Measurements from ENCODE around the gene SLC12A5.

The SLC12A5 gene

GRCh38 chr20:46056970-46057855, 28.2 kb downstream of the SLC12A5 start:
- no peak for DNase-seq

DNA sequence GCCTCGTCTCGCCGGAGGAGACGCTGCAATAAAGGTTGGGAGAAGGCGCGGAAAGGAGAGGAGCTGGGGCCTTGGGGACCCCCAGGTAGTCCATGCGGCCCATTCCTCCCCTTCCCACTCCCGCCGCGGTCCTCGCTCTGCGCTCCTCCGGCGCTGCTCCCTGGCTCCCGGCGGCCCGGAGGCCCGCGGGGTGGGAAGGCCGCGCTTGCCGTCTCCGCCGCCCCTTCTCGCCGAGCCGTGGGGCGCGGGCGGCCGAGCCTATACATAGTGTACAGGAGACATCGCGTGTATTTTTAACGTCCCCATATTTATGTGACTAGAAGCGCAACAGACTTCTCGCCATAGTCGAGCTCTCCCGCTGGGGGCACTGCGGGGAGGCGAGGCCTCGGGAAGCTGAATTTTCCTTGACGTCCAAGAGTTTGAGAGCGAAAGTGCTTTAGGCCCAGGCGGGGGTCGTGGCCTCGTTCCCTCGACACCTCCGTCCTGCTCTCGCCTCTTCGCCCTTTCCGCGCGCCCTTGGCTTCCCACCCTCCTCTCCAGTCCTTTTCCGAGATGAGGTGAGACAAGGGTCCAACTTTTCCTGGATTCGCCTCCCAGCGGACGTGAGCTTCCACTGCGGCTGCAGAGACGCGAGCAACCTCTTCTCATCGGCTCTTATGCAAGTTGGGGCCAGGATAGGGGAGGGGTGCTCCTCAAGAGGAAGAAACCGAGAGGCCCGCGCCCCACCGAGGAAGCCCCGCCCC, 29.0 kb downstream of the SLC12A5 start:
- DNase-seq = no peak

DNA sequence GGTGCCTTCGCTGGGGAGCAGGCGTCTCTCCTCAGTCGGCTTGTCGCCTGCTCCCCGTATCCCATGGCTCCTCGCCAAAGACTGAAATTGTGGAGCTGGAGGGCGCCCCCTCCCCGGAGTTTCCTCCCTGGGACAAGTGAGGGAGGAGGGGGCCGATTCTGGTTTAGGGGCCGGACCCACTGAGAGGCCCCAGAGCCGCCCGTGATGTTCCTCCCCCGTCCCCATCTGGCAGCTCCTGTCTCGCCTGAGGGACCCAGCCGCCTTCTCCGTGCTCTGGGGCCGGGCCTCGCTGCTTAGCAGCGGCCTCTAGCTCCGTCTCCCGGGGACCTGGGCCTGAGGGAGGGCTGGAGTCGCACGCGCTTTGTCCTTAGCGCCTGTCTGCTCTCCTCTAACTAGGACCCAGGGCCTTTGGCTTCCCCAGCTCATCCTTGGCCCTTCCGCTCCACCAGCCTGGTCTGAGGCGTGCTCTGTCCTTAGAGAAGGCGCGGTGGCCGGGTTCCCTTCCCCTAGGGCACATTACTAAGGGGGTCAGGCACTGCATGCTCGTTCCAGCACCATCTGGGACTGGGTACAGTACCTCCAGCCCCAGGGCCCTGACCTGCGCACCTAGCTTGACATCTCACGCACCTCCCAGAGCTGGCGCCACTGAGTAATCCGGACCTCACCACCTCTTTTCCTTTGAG, 29.7 kb downstream of the SLC12A5 start:
- DNase-seq = no peak

GRCh38 chr20:46060301-46060881, 31.4 kb downstream of the SLC12A5 start:
- no peak for DNase-seq

GRCh38 chr20:46060975-46061374, 32.0 kb downstream of the SLC12A5 start:
- DNase-seq = no peak

- no peak for DNase-seq
These were observed 33.1 kb downstream of the SLC12A5 start for GRCh38 chr20:46062151-46062550.

- DNase-seq = no peak
These were observed 33.6 kb downstream of the SLC12A5 start for GRCh38 chr20:46062621-46063020.

DNA sequence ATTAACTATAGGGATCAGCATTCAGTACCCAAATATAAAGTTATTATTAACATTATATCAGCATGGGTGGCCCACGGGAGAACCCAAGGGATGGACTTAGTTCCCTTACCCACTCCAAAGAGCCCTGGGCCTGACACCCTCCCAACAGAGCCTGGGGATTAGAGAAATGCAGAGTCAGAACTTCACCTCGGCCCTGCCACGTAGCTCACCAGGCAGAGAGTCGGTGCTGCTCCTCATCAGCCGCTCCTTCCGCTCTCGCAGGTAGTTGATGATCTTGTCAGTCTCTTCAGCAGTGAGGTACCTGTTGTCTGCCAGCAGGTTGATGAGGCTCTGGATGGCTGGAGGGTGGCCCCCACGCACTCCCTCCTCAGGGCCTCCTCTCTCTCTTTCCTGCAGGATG, 34.1 kb downstream of the SLC12A5 start:
- DNase-seq = no peak

GRCh38 chr20:46063652-46064054, 34.6 kb downstream of the SLC12A5 start:
- no peak for DNase-seq

GRCh38 chr20:46065006-46065405, 36.0 kb downstream of the SLC12A5 start:
- no peak for DNase-seq

- no peak for DNase-seq
These were observed 36.7 kb downstream of the SLC12A5 start for GRCh38 chr20:46065691-46066090.

DNA sequence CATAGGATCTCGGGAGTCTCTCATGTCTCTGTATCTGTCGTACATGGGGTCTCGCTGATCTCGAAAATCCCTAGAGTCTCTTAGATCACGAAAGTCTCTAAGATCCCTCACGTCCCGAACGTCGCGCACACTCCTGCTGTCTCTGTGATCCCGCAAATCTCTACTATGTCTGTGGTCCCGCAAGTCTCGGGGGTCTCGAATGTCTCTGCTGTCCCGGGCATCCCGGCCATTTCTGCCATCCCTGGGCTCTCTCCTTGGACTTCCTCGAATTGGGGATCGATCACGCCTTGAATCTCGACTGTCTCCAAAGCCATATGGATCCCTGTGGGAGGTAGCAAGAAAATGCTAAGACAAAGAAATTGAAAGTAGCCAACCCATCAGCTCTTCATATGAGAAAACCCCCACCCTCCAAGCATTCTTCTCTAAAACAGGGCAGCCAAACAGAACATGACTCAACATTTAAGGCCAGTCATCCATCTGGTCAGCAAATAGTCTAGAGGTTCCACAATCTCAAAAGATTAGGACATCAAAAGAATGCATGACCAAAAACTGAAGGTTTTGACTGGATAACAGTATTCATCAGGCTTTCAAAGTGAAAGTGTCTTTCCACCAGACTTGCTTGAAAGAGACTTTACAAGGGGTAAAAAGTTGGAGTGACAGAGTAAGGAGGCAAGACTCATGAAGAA, 41.3 kb downstream of the SLC12A5 start:
- no peak for DNase-seq

GRCh38 chr20:46071573-46071972, 42.6 kb downstream of the SLC12A5 start:
- no peak for DNase-seq

- DNase-seq = no peak
These were observed 44.0 kb downstream of the SLC12A5 start for GRCh38 chr20:46073024-46073423.

DNA sequence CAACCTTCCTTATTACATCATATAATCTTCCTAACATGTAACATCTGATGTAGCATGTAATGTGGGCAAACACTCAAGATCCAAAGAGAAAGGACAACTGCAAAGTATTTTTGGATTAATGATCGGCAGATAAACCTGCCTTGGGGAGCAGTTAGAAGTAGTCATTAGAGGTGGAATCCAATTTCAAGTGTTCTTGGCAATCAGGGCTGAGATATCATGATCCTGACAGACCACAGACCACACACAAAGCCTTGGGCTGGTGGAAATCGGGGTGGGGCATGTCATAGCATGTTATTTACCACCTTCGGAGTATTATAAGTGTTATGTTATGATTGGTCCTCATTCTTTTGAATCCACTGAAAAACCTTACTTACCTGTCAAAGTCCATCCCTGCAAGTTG, 44.4 kb downstream of the SLC12A5 start:
- DNase-seq = no peak

GRCh38 chr20:46074006-46074405, 45.0 kb downstream of the SLC12A5 start:
- DNase-seq = no peak

DNA sequence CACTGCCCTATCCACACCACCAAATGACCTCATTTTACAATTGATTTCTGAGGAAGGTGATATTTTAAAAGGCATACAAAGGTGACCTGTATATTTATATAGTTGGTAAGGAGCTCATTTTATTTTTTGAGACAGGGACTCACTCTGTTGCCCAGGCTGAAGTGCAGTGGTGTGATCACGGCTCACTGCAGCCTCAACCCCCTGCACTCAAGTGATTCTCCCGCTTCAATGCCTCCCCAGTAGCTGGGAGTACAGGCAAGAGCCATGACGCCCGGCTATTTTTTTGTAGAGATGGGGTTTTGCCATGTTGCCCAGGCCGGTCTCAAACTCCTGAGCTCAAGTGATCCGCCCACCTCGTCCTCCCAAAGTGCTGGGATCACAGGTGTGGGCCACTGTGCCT, 47.8 kb downstream of the SLC12A5 start:
- no peak for DNase-seq

DNA sequence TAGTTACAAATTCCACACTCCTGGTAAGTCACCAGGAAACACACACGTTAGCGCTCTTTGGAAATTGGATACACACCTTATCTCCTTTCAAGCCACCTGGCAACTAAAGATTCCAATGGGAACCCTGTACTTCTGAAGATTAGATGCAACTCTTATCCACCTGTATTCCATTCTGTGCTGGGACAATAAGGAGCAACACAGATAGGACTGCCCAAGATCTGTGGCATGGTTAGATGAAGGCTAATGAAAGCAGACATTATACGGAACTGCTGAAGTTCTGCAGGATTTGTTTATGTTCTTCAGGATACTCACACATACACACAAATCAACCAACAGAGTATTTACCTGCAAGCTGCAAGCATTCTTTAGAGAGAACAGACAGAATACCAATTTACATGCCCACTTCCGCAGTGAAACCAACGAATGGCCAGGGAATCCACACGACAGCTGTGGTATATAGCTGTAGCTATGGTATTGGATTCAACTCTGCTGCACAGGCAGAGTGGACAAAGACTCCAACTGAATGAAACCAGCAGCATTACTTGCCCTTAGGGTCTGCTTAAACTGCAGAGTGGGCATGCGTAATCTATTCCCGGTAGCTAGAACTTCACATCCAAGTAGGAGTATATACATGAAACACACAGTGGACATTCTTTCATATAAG, 48.8 kb downstream of the SLC12A5 start:
- no peak for DNase-seq

- no peak for DNase-seq
These were observed 49.9 kb downstream of the SLC12A5 start for GRCh38 chr20:46078954-46079353.

- no peak for DNase-seq
These were observed 52.1 kb downstream of the SLC12A5 start for GRCh38 chr20:46081074-46081473.

GRCh38 chr20:46083101-46083500, 54.1 kb downstream of the SLC12A5 start:
- no peak for DNase-seq

- no peak for DNase-seq
These were observed 54.6 kb downstream of the SLC12A5 start for GRCh38 chr20:46083531-46084061.

Measured in activated CD4-positive, alpha-beta T cell treated with anti-CD3 and anti-CD28 coated beads for 1 hour (primary cell).